Tibial nerve (tissue), 4 donors: ENCODE results near the gene TXLNG. TPM values are rescaled to one million over a fixed set of nuclear protein-coding genes. Genes with fewer than 3 reads are reported as not detected.
"Not testable (repeated sequence)": the region's sequence is repeated elsewhere in the genome, so short reads cannot be mapped to it uniquely, and the experiment has no call there.

Experiments used
- DNase-seq, 2 donors: peaks; one replicate each; pipeline ENCODE4 v3.0.0-alpha.2; 2019; ENCODE audit warnings: low spot score in 2 of 2
- H3K27ac ChIP-seq, 4 donors: fragments of 200-600 bp; sonication (generic) in 3 of 4; one replicate each; pipeline ENCODE4 v1.5.1; 2017 to 2019; ENCODE audit warnings: mild to moderate bottlenecking in 1 of 4
- H3K27me3 ChIP-seq, 2 donors: fragments of 200-600 bp; sonication (generic) in 1 of 2; one replicate each; pipeline versions ENCODE4 v1.5.1 to v1.6.0; 2017 to 2019
- H3K36me3 ChIP-seq, 3 donors: fragments of 200-600 bp; sonication (generic); one replicate each; pipeline ENCODE4 v1.5.1; 2018 to 2019
- H3K4me1 ChIP-seq, 4 donors: fragments of 200-600 bp; sonication (generic) in 3 of 4; one replicate each; pipeline ENCODE4 v1.5.1; 2017 to 2019
- H3K4me3 ChIP-seq, 4 donors: fragments of 200-600 bp; sonication (generic) in 3 of 4; one replicate each; pipeline ENCODE4 v1.5.1; 2017 to 2019; ENCODE audit warnings: mild to moderate bottlenecking in 1 of 4, moderate library complexity in 1 of 4
- H3K9me3 ChIP-seq, 4 donors: fragments of 200-600 bp; sonication (generic) in 3 of 4; one replicate each; pipeline ENCODE4 v1.5.1; 2017 to 2019
- CTCF ChIP-seq, 5 experiments: fragments of 200-600 bp in 3 of 5; fragments of 450-650 bp in 2 of 5; sonication (generic) in 3 of 5; IDR thresholded peaks; one replicate each; pipeline ENCODE4 v1.5.1; 2016 to 2019; ENCODE audit warnings: antibody characterized with exemption in 5 of 5, mild to moderate bottlenecking in 3 of 5, moderate library complexity in 2 of 5
- EP300 ChIP-seq, 2 donors: sonication (generic); formaldehyde crosslinking; IDR thresholded peaks; one replicate each; pipeline ENCODE4 v1.6.1; 2017; ENCODE audit warnings: antibody characterized with exemption in 2 of 2, mild to moderate bottlenecking in 1 of 2
- POLR2A ChIP-seq, 2 donors: fragments of 450-650 bp; IDR thresholded peaks; one replicate each; pipeline ENCODE4 v1.6.1; 2017; ENCODE audit warnings: antibody characterized with exemption in 2 of 2, mild to moderate bottlenecking in 2 of 2, moderate library complexity in 2 of 2
- WGBS, 2 donors: methylation state at CpG; one replicate each; pipeline ENCODE4 v1.1.5; 2018; 5-methylcytosine and 5-hydroxymethylcytosine counted together
- total RNA-seq, 4 donors: library from RNA; depleted of rRNA; stranded (reverse); fragments of >200 nt; gene quantifications; one replicate each; pipeline ENCODE4 v1.1.0, GENCODE V29; 2016

Gene TXLNG
- total RNA-seq, 4 donors from 2014 or later: 16.3 to 22.2 (median 20.0) TPM

DNA sequence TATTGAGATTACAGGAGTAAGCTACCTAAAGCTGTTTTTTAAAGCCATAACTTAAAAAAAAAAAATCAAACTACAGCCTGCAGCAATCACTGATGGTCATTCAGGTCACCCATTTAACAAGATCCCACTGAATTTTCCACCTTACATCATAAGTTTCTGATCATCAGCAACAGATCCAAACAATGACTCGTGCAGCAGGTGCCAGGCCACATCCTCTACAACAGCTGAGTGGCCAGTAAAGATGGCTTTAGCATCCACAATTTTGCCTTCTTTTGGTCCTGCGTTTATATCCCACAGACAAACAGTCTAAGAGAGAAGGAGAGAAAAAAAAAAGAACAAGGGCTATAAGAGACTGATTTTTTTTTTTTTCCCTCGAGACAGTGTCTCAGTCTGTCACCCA is 67.3 kb downstream of the TXLNG start:
- H3K27ac ChIP-seq: no peak overlapping the region
- 77 to 91% methylated on average over 3 of the region's 3 CpGs for WGBS, 2 donors
- peaks cover 0 to 59% (median 0%) of the 10 kb centered on the region in 3 donors for H3K36me3 ChIP-seq
- no peak for DNase-seq
- H3K4me3 ChIP-seq: no peak overlapping the region
- H3K4me1 ChIP-seq: no peaks in the 10 kb centered on the region
- no peaks in the 10 kb centered on the region for H3K9me3 ChIP-seq
- TF ChIP-seq POLR2A (IDR thresholded peaks at IDR 0.05) (no peak), CTCF (IDR thresholded peaks at IDR 0.05) (no peak), EP300 (IDR thresholded peaks at IDR 0.05) (no peak)
- H3K27me3 ChIP-seq: peaks cover 0 to 4% of the 10 kb centered on the region in 2 donors

GRCh38 chrX:16855363-16856075 is 69.3 kb downstream of the TXLNG start:
- no peak overlapping the region for H3K27ac ChIP-seq
- H3K36me3 ChIP-seq: peaks cover 0 to 55% (median 0%) of the 10 kb centered on the region in 3 donors
- TF ChIP-seq EP300 (IDR thresholded peaks at IDR 0.05) (no peak), POLR2A (IDR thresholded peaks at IDR 0.05) (no peak)
- no peaks in the 10 kb centered on the region for H3K4me1 ChIP-seq
- no peak overlapping the region for H3K4me3 ChIP-seq
- WGBS, 2 donors: 92 to 100% methylated on average over 5 of the region's 5 CpGs
- DNase-seq: no peak
- peaks cover 0 to 6% of the 10 kb centered on the region in 2 donors for H3K27me3 ChIP-seq
- H3K9me3 ChIP-seq: no peaks in the 10 kb centered on the region

DNA sequence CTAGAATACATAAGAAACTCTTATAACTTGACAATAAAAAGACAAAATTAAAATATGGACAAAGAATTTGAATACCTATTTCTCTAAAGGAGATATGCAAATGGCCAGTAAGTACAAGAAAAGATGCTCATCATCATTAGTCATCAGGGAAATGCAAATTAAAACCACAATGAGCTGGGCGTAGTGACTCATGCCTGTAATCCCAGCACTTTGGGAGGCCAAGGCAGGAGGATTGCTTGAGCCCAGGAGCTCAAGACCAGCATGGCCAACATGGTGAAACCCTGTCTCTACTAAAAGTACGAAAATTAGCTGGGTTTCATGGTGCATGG is 69.8 kb downstream of the TXLNG start:
- H3K4me3 ChIP-seq, H3K4me1 ChIP-seq, H3K27ac ChIP-seq, H3K9me3 ChIP-seq, DNase-seq, H3K27me3 ChIP-seq: not testable (repeated sequence)
- H3K36me3 ChIP-seq: peaks cover 0 to 51% (median 0%) of the 10 kb centered on the region in 3 donors
- WGBS, 2 donors: 90 to 94% methylated on average over 2 of the region's 2 CpGs

DNA sequence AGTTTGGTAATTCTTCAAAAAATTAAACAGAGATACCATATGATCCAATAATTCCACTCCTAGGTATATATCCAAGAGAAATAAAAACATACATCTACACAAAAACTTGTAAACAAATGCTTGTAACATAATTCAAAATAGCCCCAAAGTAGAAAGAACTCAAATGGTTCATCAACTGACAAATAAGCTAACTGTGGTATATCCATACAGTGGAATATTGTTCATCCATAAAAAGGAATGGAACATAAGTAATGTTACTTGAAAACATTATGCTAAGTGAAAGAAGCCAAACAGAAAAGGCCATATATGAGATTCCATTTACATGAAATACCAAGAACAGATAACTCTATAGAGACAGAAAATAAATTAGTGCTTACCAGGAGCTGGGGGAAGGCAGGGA is 70.5 kb downstream of the TXLNG start:
- no peak overlapping the region for H3K4me3 ChIP-seq
- DNase-seq: no peak
- H3K27me3 ChIP-seq: peaks cover 0 to 6% of the 10 kb centered on the region in 2 donors
- H3K9me3 ChIP-seq: no peaks in the 10 kb centered on the region
- H3K27ac ChIP-seq: no peak overlapping the region
- no peaks in the 10 kb centered on the region for H3K4me1 ChIP-seq
- H3K36me3 ChIP-seq: peaks cover 0 to 53% (median 0%) of the 10 kb centered on the region in 3 donors
- TF ChIP-seq CTCF (IDR thresholded peaks at IDR 0.05) (no peak), EP300 (IDR thresholded peaks at IDR 0.05) (no peak), POLR2A (IDR thresholded peaks at IDR 0.05) (no peak)

DNA sequence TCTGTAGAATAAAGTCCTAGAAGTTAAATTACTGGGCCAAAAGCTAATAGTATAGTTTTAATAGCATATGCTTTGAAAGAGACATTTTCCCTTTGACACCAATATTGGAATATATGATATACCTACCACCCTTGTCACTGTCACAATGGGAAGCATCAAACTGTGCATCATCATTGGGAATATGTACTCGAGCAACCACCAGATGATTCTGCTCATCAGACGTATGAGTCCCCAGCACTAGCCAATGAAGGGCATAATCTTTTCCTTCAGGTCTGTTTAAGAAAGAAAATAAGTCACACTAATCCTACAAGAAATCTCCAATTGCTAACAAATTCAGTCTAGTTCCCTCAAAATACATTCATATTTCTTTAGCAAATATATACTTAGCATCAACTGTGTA is 76.6 kb downstream of the TXLNG start:
- 77 to 88% methylated on average over 2 of the region's 2 CpGs for WGBS, 2 donors
- peaks cover 0 to 14% (median 0%) of the 10 kb centered on the region in 3 donors for H3K36me3 ChIP-seq
- H3K27me3 ChIP-seq: peaks cover 0 to 2% of the 10 kb centered on the region in 2 donors
- no peak for DNase-seq
- no peak for TF ChIP-seq CTCF (IDR thresholded peaks at IDR 0.05)
- no peak overlapping the region for H3K4me3 ChIP-seq
- H3K27ac ChIP-seq: no peak overlapping the region
- H3K9me3 ChIP-seq: no peaks in the 10 kb centered on the region
- peaks cover 0 to 8% (median 0%) of the 10 kb centered on the region in 4 donors for H3K4me1 ChIP-seq

- no peak overlapping the region for H3K27ac ChIP-seq
Measured at GRCh38 chrX:16867947-16868346, 81.7 kb downstream of the TXLNG start.

More at GRCh38 chrX:16867947-16868346, 81.7 kb downstream of the TXLNG start:
- Histone ChIP-seq H3K27me3 (peaks cover 0 to 12% of the 10 kb centered on the region in 2 donors), H3K36me3 (no peaks in the 10 kb centered on the region), H3K9me3 (no peaks in the 10 kb centered on the region), H3K4me1 (peaks cover 0 to 22% (median 6%) of the 10 kb centered on the region in 4 donors), H3K4me3 (peak overlapping the region in 1 of 4 donors; percentile 76)
- TF ChIP-seq POLR2A (IDR thresholded peaks at IDR 0.05) (no peak), CTCF (IDR thresholded peaks at IDR 0.05) (no peak), EP300 (IDR thresholded peaks at IDR 0.05) (no peak)
- 89 to 94% methylated on average over 5 to 6 of the region's 6 CpGs for WGBS, 2 donors
- no peak for DNase-seq
